NCI-H2029 (cell line): Measurements from ENCODE around the gene SLC6A17.
A peak's percentile ranks its signal among the peaks of the same experiment; 100 is the strongest.

Experiments used
- DNase-seq: peaks from one replicate; lab custom pipeline; 2025; lab: John Stamatoyannopoulos, UW

Gene SLC6A17

DNA sequence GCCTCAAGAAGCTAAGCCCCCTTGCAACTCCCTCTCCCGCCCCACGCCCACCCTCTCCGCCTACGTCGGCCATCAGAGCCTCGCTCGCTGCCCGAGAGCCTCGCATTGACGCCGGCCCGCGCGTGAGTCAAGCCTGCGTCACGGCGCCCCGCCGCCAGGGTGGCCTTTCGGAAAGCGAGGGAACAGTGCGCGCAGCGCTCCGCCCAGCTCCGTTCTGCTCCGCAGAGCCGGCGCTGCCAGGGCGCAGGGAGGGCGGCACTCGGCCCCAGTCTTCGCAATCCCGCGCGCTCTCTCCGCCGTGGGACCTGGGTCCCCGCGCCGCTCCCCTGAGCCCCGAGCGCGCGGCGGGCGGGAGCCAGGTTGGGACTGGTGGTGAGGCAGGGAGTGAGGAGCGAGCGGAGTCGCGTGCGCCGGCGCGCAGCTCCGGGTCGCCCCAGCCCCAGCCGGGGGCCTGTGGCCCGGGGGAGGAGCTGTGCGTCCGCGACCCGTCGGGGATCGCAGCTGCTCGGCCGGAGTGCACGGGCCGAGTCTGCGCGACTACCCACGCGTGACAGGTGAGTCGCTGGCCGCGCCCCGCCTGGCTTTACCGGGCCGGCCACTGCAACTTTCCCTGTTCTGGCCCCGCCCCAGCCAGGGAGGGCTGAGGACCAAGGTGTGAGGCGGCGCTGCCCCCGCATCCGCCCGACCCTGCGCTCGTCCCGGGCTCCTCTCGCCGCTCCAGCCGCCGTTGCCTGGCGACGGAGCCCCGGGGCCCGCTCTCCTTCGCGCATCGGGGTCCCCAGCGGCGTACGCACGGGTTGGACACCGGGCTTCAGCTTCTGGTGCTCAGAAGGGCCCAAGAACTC, at the start of gene SLC6A17:
TSS of gene SLC6A17 (plus strand) at position 165 of the 845 bp plus-strand sequence. CDS start 16,436 bp downstream, outside the sequence.
- DNase-seq = peak; percentile 33

DNA sequence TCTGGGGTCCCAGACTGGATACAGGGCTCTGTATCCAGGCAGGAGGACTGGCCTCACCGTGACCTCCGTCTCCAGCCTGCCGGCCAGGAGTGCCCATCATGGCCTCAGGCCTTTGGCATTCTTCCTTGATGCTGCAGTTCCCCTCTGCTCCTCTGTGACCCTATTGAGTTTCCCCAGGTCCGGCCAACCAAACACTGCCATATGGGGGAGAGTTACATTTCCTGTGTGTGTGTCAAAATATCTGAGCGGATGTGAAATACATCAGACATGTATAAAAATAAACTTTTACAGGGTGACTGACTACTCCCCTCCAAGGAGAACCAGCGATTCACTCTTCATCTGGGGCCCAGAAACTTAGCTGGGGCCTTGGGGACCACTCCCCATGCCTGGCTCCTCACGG, 48.2 kb upstream of the SLC6A17 start:
- no peak for DNase-seq

DNA sequence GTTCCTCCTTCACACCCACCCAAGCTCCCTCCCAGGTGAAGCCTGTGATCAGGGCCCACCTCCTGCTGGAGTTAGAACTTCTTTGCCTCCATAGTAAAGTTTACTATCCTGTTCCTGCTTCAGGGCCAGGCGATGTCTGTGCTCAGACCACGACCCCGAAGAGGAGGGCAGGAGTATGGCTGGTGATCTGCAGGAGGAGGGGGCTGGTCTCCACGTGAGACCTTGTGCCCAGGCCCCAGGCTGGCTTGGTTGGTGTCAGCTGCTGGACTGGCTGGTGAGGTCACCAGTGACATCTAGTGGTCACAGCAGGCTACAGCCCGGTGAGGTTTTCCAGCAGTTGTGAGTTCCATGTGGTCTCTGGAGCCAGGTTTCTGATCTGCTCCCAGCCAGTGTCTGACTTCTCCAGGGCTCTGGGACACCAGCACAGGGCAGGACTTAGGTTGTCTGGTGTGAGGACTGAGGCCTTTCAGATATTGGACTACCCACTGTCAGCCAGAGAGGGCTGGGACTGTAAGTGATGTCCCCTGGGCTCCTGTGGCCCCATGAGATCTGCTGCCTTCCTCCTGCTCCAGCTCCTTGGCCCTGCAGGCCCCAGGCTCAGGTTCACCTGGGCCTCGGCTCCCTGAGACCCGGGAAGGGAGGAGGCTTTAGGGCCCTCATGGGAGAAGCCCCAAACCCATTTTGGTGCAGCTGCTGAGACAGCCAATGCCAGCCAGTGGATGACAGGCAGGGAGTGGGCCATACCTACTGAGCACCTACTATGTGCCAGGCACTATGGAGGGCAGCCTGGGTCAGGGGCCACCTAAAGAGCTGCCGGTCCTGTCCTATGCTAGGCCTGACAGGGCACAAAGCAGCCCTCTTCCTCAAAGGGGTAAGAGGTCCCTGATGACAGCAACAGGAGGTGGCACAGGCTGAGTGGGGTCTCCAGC, 44.0 kb upstream of the SLC6A17 start:
- DNase-seq = no peak

DNA sequence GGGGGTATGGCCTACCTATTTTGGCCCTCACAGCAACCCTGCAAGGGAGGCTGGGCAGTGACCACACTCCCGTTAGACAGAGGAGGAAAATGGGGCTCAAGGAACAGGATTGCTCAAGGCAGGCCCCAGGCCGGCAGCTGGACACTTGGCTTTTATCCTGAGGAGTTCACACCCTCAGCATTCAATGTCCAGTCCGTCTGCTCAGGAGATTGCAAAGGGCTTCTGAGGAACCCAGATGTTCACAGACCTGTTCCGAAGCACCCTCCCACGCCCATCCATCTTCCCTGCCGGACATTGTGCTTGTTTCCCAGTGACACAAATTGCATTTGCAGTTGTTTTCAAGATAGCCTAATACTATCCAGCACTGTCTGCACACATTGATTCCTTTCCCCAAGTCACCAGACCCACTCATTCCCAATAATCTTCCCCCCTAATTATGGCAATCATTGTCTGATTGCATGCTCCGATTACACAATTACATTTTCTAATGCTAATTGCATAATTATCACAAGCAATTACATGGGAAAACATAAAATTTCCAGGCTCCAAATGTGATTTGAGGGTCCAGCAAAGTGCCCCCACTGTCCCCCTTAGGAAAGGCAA, 42.3 kb upstream of the SLC6A17 start:
- DNase-seq = no peak

DNA sequence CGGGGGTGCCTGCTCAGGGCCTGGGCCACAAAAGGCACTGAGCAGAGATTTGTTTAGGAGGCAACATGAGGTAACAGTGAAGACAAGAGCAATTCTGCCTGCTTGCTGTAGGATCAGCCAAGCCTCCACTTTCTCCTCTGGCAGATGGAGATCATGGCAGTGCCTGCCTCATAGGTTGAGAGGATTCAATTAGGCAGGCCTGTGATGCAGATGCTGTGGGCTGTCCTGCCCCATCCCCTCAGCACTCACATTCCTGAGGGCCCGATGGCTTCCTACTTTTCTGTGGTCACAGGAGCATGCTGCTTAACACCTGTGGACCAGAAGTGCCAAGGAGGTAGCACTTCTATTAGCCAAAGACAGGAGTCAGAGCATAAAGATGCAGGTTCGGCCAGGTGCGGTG, 39.2 kb upstream of the SLC6A17 start:
- DNase-seq = no peak

DNA sequence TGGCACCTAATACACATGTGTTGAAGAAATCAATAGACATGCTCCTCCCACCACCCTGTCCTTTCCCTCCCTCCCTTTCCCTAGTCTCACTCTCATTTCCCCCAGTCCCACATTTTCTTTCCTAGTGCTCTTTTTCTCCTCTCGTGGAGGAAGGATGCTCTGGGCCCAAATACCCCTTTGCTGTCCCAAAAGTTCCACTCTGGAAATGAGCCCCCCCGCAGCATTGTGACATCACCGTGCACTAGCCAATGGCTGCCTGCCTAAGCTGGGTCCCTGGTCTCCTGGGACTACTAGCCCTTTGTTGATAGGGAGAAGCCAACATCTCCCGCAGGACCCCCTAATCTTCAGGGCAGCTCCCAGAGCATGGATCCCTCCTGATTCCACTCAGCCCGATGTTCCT, 38.2 kb upstream of the SLC6A17 start, which contains the start of gene UBL4B:
TSS of gene UBL4B (plus strand) at position 301 of the 400 bp plus-strand sequence. CDS start at position 393, 92 bp downstream.
- DNase-seq = no peak

DNA sequence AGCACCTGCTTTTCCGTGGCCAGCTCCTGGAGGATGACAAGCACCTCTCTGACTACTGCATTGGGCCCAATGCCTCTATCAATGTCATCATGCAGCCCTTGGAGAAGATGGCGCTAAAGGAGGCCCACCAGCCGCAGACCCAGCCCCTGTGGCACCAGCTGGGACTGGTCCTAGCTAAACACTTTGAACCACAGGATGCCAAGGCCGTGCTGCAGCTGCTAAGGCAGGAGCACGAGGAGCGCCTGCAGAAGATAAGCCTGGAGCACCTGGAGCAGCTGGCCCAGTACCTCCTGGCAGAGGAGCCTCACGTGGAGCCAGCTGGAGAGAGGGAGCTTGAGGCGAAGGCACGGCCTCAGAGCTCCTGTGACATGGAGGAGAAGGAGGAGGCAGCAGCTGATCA, 37.6 kb upstream of the SLC6A17 start:
- peak; percentile 72 for DNase-seq

DNA sequence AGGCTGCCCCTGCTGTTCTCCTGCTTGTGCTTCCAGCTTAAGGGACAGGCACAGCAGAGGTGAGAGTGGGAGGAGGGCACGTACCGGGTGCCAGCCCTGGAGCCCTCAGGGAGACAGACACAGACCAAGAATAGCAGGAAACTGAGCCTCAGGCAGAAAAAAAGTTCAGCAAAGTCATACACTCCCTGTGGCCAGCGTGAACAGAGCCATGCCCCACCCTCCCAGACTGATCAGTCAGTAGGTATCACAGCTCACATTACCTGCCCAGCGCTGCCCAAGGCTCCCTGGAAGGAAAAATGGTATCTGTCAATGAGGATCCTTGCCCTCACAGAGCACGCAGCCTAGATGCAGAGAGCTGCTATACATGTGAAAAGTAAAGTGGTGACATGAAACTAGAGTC, 36.7 kb upstream of the SLC6A17 start:
- DNase-seq = no peak

DNA sequence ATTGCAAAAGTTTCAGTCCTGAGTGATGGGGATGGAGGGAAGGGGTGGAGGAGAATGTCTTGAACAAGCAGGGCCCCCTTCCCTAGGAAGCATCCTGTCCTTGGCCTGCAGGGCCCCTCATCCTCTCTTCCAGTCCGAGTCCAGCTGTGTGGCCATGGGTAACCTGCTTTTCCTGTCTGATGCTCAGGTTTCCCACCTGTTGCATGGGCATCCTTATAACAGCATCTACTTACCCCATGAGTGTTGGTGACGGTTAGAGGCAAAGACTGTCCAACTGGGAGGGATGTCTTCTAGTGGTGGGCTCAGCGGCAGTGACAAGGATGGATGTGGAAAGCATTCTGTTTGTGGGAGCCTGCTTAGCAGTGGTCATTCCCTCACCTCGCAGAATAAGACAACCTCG, 36.1 kb upstream of the SLC6A17 start:
- no peak for DNase-seq

DNA sequence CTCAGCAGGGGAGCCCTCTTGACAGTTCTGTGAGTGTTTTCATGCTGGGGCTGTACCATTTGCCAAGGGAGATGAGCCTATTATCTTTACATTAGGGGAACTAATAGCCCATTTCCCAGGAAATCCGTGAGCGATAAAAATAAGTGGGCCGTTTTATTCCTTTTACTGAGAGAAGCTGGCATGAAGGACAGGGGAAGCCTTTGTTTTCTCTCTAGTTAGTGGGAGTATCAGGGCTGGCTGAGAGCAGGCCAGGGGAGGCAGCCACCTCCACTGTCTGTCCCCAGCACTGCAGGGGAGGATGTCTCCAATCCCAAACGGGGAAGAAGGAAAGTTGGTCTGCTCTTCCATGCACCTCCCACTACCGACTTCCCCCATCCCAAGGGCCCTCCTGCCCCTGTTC, 35.5 kb upstream of the SLC6A17 start:
- DNase-seq = no peak

DNA sequence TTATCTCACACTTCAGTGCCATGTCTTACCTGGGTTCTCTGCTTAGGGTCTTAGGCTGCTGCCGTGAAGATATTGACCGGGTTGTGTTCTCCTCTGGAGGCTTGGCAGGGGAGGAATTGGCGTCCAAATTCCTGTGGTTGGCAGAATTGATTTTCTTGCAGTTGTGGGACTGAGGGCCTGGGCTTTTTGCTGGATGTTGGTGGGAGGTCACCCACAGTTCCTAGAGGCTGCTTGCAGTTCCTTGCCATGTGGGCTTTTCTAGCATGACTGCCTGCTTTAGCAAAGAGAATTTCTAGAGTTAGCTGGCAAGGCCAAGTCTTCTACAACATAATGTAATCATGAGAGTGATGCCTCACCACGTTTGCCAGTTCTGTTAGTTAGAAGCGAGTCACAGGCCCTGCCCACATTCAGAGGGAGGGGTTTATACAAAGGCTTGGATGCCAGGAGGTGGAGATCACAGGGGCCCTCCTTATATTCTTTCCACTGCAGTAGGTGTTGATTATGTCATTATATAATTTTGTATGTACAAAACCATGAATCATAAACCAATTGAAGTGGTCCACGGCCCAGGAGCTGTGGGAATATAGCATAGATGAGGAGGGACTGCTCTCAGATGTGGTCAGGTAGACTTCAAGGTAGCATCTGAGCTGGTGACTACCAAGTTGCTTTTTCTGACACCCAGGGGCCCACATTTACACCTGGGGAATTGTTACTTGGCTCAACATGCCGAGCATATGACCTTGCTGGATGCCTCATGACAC, 31.5 kb upstream of the SLC6A17 start:
- DNase-seq = no peak

DNA sequence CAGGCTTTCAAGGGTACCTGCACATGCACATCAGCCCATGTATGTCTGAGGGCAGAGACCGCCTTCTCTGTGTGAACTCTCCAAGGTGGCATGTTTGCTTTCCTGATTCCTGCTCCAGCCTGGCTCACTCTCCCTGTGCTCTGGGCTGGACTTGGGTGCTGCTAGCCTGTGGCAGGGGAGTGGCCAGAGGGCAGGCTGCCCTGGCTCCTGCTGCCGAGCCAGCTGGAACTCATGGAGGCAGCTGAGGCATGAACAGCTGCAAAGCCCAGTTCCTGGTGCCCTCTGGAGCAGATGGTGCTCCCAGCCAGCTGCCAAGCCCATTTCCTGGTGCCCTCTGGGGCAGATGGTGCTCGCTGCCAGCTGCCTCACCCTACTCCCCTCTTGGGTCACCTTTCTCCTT, 30.5 kb upstream of the SLC6A17 start:
- DNase-seq = peak; percentile 74

DNA sequence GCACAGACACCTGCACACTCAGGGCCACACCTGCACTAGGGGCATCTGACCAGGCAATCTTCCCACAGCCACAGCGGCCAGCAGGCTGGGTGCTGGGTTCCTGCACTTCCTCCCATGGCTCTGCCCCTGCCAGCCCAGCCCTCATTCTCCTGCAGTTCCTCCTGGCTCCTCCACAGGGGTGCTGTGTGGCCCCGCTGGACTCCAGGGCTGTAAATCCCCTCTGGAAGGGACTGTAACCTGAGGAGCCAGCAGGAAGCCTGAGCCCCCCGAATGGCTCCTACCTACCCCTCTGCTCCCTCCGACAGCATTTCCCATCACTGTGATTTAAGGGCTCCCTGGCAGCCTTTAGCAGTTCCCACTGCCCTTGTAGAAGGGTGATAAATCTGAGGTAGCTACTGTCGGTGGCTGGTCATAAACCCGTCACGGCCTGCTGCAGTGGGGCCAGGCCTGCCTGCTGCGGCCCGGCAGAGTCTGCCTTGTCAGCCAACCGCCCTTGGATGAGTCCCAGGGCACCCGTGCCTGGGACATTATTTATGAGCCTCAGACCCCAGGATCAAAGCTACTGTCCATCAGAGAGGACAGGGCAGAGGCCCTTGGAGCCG, 29.2 kb upstream of the SLC6A17 start:
- no peak for DNase-seq

DNA sequence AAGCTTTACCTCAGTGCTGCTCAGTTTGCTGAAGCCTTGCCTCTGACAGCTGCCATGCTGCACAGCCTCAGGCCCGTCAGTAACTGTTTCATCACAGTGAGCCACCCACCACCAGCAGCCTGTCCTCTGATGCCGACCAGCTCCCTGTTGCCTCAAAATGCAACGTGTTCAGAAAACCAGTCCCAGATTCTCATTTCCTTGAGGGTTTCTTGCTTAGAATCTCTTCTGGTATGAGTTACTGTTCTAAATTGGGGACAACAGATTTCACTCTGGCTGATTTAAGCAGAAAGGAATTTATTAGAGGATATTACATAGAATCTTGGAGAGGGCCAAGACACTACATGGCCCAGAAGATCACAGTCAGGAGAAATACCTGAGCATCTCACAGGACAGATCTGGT, 27.1 kb upstream of the SLC6A17 start:
- no peak for DNase-seq

DNA sequence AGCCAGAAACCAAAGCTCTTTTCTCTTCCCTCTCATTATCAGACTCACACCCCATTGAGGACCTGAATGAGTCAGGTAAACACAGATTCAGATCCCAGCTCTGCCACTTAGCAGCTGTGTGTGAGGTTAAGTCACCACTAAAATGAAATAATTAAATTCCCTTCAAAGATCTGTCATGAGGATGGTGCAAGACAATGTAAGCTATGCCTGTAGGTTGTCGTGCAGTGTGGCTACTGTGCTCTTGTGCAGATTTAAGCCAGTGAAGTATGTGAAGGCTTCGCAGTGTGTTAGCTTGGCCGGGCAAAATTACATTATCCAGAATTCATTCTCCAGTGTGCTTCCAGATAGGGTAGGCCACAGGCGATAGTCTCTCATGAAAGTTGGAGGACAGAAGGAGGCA, 24.5 kb upstream of the SLC6A17 start:
- DNase-seq = peak; percentile 75

DNA sequence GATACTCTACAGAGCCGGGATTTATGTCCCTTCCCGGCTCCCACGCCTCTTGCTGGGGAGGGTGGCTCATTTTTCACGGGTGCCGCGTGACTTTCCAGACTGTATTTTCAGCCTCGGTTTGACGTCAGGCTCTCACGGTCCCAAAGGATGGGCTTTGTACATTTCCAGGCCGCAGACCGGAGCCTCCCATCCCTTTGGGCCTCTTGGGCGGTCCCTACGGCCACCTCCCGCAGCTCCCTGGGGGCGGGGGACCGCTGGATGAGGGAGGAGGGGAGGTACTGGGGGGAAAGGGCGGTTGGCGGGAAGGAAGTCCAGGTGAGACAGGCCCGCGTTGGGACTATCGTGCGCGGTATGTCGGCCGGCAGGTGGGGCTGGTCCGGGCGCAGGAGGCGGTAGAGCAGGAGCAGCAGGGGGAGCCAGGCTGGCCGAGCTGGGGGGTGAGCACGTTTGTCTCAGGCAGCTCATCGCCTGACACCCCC, 20.1 kb upstream of the SLC6A17 start:
- DNase-seq = no peak

DNA sequence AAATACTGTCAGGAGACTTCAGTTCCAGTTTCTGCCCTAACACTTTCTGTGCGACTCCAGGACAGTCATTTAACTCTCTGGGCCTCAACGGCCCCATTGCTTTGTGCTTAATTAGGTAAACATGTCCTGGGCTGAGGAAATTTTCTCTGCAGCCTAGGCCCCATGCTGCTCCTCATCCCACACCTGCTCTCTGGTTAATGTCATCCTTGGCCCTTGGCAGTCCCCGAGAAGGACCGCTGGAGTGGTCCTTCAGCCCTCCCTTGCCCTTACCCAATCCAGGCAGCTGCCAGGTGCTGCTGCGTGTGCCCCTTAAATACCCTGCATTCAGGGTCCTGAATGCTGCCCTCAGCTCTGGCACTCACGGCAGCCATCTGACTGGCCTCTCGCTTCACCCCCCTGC, 19.3 kb upstream of the SLC6A17 start:
- peak; percentile 64 for DNase-seq

DNA sequence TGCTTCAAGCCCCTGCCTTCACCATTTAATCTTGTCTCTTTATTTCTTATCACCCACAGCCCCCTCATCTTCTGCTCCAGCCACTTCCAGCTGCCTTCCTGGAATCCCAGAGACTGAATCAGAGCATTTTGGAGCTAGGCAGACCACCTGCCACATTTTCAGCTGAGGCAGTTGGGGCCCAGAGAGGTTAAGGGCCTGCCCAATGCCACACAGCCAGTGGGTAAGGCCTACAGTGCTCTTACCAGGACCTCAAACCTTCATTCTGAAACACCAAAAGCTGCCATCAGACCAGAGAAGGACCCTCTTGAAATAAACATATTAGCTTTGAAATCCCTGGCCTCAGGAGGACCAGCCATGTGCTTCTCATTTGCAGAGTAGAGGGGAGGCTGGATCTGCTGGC, 17.6 kb upstream of the SLC6A17 start:
- DNase-seq = no peak

DNA sequence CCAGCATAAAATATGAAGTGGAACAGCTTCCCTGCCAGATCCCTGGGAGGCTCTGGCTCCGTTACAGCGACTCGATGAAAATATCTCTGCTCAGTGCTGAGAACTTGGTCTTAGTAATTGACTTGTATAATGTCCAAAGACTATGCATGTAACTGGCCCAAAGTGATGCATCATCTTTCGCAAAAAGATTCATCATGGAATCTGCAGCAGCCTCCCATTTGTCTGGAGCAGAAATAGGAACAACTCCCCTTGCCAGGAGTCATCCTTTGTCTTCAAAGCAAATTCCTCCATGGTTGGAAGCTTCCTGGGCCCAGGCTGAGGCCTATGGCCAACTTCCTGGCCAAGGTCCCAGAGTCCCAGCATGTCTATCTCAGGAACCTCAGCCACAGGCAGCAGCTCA, 16.9 kb upstream of the SLC6A17 start:
- DNase-seq = no peak

DNA sequence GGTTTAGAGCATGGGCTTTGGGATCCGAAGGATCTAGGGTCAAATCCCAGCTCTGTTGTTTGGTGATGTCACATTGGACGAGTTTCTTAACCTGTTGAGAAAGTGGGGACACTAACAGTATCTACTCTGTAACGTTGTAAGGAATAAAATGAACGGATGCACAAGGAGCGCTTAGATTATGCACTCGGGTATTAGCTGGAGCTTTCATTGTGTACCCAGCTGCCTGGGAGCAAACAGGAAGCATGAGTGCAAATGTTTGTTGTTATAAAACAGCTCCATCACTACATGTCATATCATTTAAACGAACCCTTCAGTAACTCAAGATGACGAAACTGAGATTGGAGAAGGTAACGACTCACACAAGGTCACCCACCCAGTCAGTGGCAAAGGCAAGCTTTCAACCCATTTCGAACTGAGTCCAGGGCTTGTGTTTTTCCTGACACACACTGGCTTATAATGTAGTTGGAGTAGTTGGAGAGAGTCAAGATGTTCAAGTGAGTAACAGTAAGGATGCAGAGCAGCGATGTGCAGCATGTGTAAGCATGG, 16.2 kb upstream of the SLC6A17 start:
- peak; percentile 86 for DNase-seq

DNA sequence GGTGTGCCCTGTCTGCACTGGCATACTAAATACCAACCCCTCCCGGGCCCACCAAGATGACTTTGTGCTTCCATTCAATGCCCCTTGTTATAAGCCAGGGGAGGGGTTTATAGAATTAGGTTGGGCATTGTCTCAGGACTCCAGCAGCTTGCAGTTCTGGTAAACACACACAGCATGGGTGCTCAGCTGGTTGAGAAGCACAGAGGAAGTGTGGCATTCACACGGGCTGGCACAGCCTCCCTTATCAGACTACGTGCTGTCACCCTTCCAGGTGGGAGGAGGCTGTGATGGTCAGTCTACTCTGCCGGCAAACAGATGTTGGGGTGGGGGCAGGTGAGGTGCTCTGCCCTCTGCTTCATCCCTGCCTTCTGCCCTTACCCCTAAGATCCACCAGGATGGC, 15.0 kb upstream of the SLC6A17 start:
- peak; percentile 80 for DNase-seq
